Endodermal cell (in vitro differentiated cells): ENCODE data around the gene HTRA2. TPM values are rescaled to one million over a fixed set of nuclear protein-coding genes. Genes with fewer than 3 reads are reported as not detected.

ENCODE experiments used
- DNase-seq: peaks from one replicate; pipeline ENCODE4 v3.0.0-alpha.2; 2017
- H3K27ac ChIP-seq: 2 replicates; pipeline ENCODE4 v1.5.1; 2013; ENCODE audit warnings: mild to moderate bottlenecking, low read depth, low read length, moderate library complexity
- H3K27me3 ChIP-seq: 2 replicates; pipeline ENCODE4 v1.6.1; 2013; ENCODE audit warnings: mild to moderate bottlenecking, low read length, moderate library complexity; ENCODE audit not compliant: insufficient read depth, control insufficient read depth, poor library complexity, severe bottlenecking
- H3K36me3 ChIP-seq: 2 replicates; pipeline ENCODE4 v1.7.0; 2013; ENCODE audit warnings: mild to moderate bottlenecking, low read length, moderate library complexity; ENCODE audit not compliant: control insufficient read depth, insufficient read depth
- H3K4me1 ChIP-seq: one replicate; pipeline ENCODE4 v1.7.0; 2013; ENCODE audit warnings: low read length; ENCODE audit not compliant: control insufficient read depth, insufficient read depth
- H3K4me3 ChIP-seq: 2 replicates; pipeline ENCODE4 v1.5.1; 2013; ENCODE audit warnings: mild to moderate bottlenecking, low read length, moderate library complexity
- H3K9ac ChIP-seq: 2 replicates; pipeline ENCODE4 v1.6.1; 2013; ENCODE audit warnings: mild to moderate bottlenecking, low read length, moderate library complexity; ENCODE audit not compliant: poor library complexity, severe bottlenecking; ENCODE audit errors: extremely low read depth
- H3K9me3 ChIP-seq: 2 replicates; pipeline ENCODE4 v1.6.1; 2013; ENCODE audit warnings: mild to moderate bottlenecking, low read length, moderate library complexity; ENCODE audit not compliant: control insufficient read depth
- H3K27ac Mint-ChIP-seq: 2 replicates; pipeline ENCODE4 v1.8.0; 2020; ENCODE audit warnings: mixed read lengths
- H3K27me3 Mint-ChIP-seq: 2 replicates; pipeline ENCODE4 v1.8.0; 2021; ENCODE audit warnings: mild to moderate bottlenecking, mixed read lengths; ENCODE audit not compliant: insufficient read depth
- H3K36me3 Mint-ChIP-seq: 2 replicates; pipeline ENCODE4 v1.8.0; 2020; ENCODE audit warnings: low read depth, mixed read lengths
- H3K4me1 Mint-ChIP-seq: 2 replicates; pipeline ENCODE4 v1.8.0; 2020; ENCODE audit warnings: mixed read lengths
- H3K4me3 Mint-ChIP-seq: 2 replicates; pipeline ENCODE4 v1.8.0; 2020; ENCODE audit warnings: mild to moderate bottlenecking, moderate library complexity, mixed read lengths
- H3K9me3 Mint-ChIP-seq: 2 replicates; pipeline ENCODE4 v1.8.0; 2020; ENCODE audit warnings: mild to moderate bottlenecking, mixed read lengths
- CTCF ChIP-seq: fragments of 200-600 bp; sonication (generic); conservative IDR thresholded peaks from 2 replicates; pipeline ENCODE4 v1.5.0; 2021; ENCODE audit warnings: antibody characterized with exemption, mild to moderate bottlenecking
- WGBS, 2 experiments: methylation state at CpG; one replicate each; pipeline versions ENCODE4 v1.1.5 to v1.1.7; 2013; ENCODE audit warnings: missing lambda C conversion rate in 2 of 2, mixed read lengths in 1 of 2; ENCODE audit not compliant: insufficient coverage in 1 of 2, insufficient read length in 1 of 2; 5-methylcytosine and 5-hydroxymethylcytosine counted together
- total RNA-seq, 2 donors: library from RNA; stranded (reverse); fragmentation: NEBNext Ultra II Directional in 1 of 2; extraction: Animal tissue kit (Norgen Biotek cat#: 25700) in 1 of 2; gene quantifications; 2 replicates in 1 of 2; 3 replicates in 1 of 2; pipeline ENCODE4 v1.2.1, GENCODE V29; 2021

Gene HTRA2
- total RNA-seq, 2 donors from 2014 or later, result 32.8 to 38.9 TPM

GRCh38 chr2:74582184-74582583 lies 52.5 kb downstream of the HTRA2 start:
- Mint-ChIP-seq H3K9me3 (no peaks in the 10 kb centered on the region), H3K4me3 (no peak overlapping the region), H3K27me3 (peaks cover 17% of the 10 kb centered on the region), H3K27ac (no peak overlapping the region), H3K4me1 (peaks cover 5% of the 10 kb centered on the region), H3K36me3 (no peaks in the 10 kb centered on the region)
- DNase-seq, result no peak
- Histone ChIP-seq H3K4me1 (no peaks in the 10 kb centered on the region), H3K9me3 (no peaks in the 10 kb centered on the region), H3K27me3 (peaks cover 26% of the 10 kb centered on the region), H3K36me3 (no peaks in the 10 kb centered on the region), H3K27ac (no peak overlapping the region), H3K9ac (no peak overlapping the region), H3K4me3 (no peak overlapping the region)
- TF ChIP-seq CTCF, result no peak
- 100% methylated on average over 1 of the region's 2 CpGs; no CpG with 5 or more reads in 1 of the 2 experiments for WGBS, 2 experiments

Other genes with a start within 250 kb of the HTRA2 start
- gene SLC4A5, start 186.5 kb upstream of the HTRA2 start, total RNA-seq, result 1 to 10 TPM; 2.5 to 3.7 TPM
- 100 to 1,000 TPM; 159 to 213 TPM for gene DCTN1, start 149.6 kb upstream of the HTRA2 start, total RNA-seq
- gene C2orf81, start 108.3 kb upstream of the HTRA2 start, total RNA-seq, result 1 to 10 TPM; 3.8 to 4.8 TPM
- 10 to 100 TPM; 43.1 to 69.4 TPM for gene WDR54, start 108.2 kb upstream of the HTRA2 start, total RNA-seq
- 100 to 1,000 TPM in 1 of 2 donors, 10 to 100 TPM in 1; 83.6 to 117 TPM for gene RTKN, start 88.0 kb upstream of the HTRA2 start, total RNA-seq
- gene INO80B, start 74.8 kb upstream of the HTRA2 start, total RNA-seq, result 10 to 100 TPM; 23.9 to 38.8 TPM
- 100 to 1,000 TPM; 110 to 116 TPM for gene WBP1, start 71.5 kb upstream of the HTRA2 start, total RNA-seq
- gene MOGS, start 64.6 kb upstream of the HTRA2 start, total RNA-seq, result 10 to 100 TPM; 64.8 to 72.9 TPM
- gene MRPL53, start 57.3 kb upstream of the HTRA2 start, total RNA-seq, result 10 to 100 TPM; 50.9 to 62.7 TPM
- 10 to 100 TPM; 19.0 to 24.7 TPM for gene CCDC142, start 46.9 kb upstream of the HTRA2 start, total RNA-seq
- 10 to 100 TPM; 31.5 to 32.4 TPM for gene TTC31, start 46.9 kb upstream of the HTRA2 start, total RNA-seq
- gene LBX2, start 30.3 kb upstream of the HTRA2 start, total RNA-seq, result 1 to 10 TPM; 1.3 to 1.6 TPM
- 10 to 100 TPM; 15.5 to 21.4 TPM for gene PCGF1, start 22.2 kb upstream of the HTRA2 start, total RNA-seq
- gene TLX2, start 15.5 kb upstream of the HTRA2 start, total RNA-seq, result under 1 TPM; 0.22 to 0.27 TPM
- 1 to 10 TPM in 1 of 2 donors, under 1 TPM in 1; 0.93 to 1.1 TPM for gene DQX1, start 3.7 kb upstream of the HTRA2 start, total RNA-seq
- gene AUP1, start 227 bp upstream of the HTRA2 start, total RNA-seq, result 10 to 100 TPM; 76.3 to 88.9 TPM
- 1 to 10 TPM; 5.4 to 7.6 TPM for gene LOXL3, start 24.0 kb downstream of the HTRA2 start, total RNA-seq
- 10 to 100 TPM; 12.9 to 15.1 TPM for gene DOK1, start 24.8 kb downstream of the HTRA2 start, total RNA-seq
- gene M1AP, start 118.4 kb downstream of the HTRA2 start, total RNA-seq, result 1 to 10 TPM; 3.8 to 5.5 TPM
- 10 to 100 TPM in 1 of 2 donors, 1 to 10 TPM in 1; 7.0 to 10.1 TPM for gene SEMA4F, start 124.3 kb downstream of the HTRA2 start, total RNA-seq